UCSD-AML1 (cell line): ENCODE data around the gene AHSA1.
"Not testable (repeated sequence)": the region's sequence is repeated elsewhere in the genome, so short reads cannot be mapped to it uniquely, and the experiment has no call there.

ENCODE experiments used
- DNase-seq: peaks from one replicate; lab custom pipeline; 2025; ENCODE audit not compliant: unreplicated experiment; lab: John Stamatoyannopoulos, UW

AHSA1 gene

DNA sequence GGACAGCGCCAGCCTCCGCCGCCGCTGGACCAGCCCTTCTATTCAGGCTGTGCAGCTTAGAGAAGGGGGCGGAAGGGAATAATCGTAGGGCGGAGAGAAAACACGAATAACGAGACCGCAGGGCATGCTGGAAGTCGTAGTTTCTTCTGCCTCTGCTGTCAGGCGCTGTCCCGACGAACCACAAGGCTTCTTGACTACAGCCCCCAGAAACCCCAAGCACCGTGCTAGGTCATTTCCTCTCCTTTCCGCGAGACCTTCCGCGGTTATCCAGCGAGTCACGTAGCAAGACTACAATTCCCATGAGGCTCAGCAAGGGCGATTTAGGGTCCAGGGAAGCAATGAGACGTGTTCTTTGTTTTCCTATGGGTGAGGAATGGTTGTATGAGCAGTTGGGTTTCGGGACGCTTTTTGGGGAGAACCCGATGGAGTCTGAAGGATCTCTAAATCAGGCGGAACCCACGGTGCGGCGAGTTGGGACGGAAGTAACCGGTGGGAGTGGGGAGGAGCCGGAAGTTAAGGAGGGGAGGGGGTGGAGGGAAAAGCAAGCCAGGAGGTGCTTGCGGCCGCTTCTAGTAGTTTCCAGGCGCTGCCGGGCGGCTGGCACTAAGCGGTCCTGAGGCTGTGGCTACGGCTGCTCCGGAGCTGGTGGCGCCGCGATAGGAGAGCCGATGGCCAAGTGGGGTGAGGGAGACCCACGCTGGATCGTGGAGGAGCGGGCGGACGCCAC is at the start of gene AHSA1, which contains the start of gene VIPAS39:
Gene AHSA1 (plus strand): TSS at position 572 of the 727 bp plus-strand sequence. CDS start 97 bp downstream, at position 669.
Gene VIPAS39 (minus strand): TSS at position 80 of the 727 bp plus-strand sequence. CDS start 3,499 bp downstream, outside the sequence.
- DNase-seq = peak; percentile 95

DNA sequence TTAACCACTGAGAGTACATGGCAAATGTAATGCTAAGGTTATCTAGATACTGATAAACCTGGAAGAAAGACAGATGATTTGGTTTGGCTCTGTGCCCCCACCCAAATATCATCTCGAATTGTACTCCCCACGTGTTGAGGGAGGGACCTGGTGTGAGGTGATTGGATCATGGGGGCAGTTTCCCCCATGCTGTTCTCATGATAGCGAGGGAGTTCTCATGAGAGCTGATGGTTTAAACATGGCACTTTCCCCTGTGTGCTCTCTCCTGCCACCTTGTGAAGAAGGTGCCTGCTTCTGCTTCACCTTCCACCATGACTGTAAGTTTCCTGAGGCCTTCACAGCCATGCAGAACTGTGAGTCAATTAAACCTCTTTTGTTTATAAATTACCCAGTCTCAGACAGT is 48.8 kb upstream of the AHSA1 start:
- peak; percentile 17 for DNase-seq

- DNase-seq = not testable (repeated sequence)
Measured at GRCh38 chr14:77415403-77416030, 42.4 kb upstream of the AHSA1 start.

GRCh38 chr14:77416098-77416497 is 41.8 kb upstream of the AHSA1 start:
- not testable (repeated sequence) for DNase-seq

DNA sequence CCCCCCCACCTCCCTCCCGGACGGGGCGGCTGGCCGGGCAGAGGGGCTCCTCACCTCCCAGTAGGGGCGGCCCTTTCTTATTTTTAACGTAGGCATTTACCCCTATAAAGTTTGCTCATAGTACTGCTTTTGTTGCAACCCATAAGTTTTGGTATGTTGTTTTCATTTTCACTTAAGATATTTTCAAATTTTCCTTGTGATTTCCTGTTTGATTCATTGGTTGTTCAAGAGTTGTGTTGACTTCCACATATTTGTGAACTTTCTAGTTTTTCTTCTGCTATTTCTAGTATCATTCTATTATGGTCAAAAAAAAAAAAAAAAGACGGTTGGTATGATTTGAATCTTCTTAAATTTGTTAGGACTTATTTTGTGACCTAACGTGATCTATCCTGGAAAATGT is 41.1 kb upstream of the AHSA1 start:
- no peak for DNase-seq

- no peak for DNase-seq
Measured at GRCh38 chr14:77421201-77421600, 36.7 kb upstream of the AHSA1 start.

DNA sequence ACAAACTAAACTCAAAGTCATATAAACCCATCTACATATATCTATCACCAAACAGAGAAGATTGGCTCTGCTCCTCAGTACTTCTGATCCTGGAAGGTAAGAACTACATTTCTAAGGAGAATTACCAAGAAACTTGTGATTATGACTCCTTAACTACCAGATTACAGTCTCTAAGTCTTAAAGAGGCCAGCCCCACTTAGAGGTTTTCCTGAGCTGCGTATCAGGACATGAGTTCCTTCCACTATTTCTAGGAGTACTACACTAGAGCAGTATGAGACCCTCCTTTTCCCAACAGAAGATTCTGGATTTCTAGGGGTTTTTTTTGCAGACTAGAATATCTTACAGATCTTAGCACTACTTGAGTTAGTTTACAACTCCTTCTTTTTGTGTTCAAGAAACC is 34.5 kb upstream of the AHSA1 start, which contains the start of gene NOXRED1:
Gene NOXRED1 (minus strand): TSS at position 101 of the 400 bp plus-strand sequence. CDS start 634 bp downstream, outside the sequence.
- DNase-seq = no peak

- no peak for DNase-seq
Measured at GRCh38 chr14:77424862-77425261, 33.0 kb upstream of the AHSA1 start.

DNA sequence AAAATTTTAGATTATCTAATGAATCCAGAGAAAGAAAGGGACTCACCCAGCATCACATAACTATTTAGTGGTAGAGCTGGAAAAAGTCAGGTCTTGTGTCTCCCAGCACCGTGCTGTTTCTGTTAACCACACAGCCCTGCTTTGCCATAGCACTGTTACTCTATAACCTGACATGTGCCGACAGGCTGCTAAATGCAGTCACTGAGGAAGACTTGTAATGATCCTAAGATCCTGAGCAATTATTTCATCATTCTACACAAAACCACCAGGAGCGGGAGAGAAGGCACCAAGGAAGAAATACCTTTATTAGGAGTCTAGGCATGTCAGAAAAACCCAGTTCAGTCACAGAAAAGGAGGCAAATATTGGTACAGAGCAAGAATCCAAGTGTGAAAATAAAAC is 31.5 kb upstream of the AHSA1 start:
- no peak for DNase-seq

GRCh38 chr14:77436042-77436441 is 21.9 kb upstream of the AHSA1 start:
- DNase-seq = no peak

- no peak for DNase-seq
Measured at GRCh38 chr14:77438596-77438995, 19.3 kb upstream of the AHSA1 start.

DNA sequence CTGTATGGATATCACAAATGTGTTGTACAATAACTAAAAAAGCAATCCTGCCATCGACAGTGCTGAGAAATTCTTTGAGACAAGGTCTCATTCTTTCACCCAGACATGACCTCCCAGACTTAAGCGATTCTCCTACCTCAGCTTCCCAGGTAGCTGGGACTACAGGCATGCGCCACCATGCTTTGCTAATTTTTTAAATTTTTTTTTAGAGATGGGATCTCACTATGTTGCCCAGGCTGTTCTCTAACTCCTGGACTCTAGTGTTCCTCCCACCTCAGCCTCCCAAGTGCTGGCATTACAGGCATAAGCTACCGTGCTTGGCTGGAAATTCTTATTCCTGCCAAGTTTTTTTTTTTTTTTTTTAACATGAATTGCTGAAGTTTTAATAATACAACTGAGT is 18.0 kb upstream of the AHSA1 start:
- DNase-seq = no peak

DNA sequence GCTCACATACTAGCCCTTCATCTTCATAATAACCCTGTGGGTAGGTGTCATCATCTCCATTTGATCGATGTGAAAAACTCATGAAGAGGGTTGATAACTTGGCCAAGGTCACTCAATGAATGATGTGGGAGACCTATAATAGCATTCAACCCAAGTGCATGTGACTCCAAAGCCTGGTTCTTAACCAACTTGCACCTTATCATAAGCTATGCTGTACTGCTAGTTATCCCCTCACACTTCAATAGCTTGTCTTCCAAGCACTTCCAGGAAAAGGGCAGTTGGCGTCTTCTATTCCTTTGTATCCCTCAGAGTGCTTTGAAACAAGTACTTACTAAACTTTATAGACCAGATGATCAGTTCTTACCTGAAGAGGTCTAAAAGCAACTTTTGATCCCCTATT is 15.7 kb upstream of the AHSA1 start:
- DNase-seq = no peak

GRCh38 chr14:77455966-77456640 is 1.8 kb upstream of the AHSA1 start:
- no peak for DNase-seq

DNA sequence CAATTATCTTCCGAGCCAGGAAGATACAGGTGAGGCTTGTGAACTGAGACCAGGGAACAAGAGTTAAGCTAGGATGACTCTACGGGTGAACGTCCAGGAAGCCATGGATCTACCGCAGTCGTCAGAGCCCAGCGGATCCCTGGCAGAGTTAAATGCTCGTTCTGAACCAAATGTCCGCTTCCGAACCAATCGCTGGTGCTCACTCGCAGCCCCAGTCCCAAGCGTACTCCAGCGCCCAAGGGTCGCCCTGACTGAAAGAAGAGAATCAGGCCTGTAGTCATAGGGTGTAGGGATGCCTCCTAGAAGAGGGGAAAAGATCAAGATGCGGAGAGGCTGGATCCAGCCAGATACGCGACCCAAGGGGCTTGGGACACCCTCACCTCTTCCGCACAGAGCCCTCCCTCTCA is 775 bp upstream of the AHSA1 start:
- no peak for DNase-seq

DNA sequence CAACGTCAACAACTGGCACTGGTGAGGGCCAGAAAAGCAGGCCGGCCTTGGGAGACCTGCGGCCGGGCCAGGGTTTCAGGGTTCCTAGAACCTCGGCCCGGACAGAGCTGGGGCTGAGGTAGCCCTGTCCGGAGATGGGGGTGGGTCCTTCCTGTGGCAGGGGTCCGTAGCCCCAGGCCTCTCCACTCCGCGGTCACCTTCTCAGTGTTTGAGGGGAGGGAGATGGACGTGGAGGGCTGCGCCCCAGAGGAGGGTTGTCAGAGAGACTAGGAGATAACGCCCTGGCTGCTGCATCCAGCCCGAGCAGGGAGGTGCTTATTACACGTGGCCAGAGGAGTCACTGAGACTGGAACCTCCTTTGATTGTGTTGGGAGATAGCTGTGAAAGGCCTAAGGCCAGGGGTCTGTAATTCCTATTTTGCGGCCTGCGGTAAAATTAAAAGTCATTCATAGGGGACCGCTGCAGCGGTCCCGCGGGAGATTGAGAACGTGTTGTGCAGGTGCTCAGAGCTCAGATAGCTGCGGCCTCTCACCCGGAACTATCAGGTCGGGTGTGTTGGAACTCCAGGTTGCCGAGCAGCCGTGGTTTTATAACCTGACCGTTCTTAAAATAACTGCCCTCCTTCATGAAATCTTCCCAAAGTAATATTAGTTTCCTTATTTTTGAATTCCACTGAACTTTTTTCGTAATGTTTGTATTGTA is 507 bp downstream of the AHSA1 start:
- peak; percentile 56 for DNase-seq

DNA sequence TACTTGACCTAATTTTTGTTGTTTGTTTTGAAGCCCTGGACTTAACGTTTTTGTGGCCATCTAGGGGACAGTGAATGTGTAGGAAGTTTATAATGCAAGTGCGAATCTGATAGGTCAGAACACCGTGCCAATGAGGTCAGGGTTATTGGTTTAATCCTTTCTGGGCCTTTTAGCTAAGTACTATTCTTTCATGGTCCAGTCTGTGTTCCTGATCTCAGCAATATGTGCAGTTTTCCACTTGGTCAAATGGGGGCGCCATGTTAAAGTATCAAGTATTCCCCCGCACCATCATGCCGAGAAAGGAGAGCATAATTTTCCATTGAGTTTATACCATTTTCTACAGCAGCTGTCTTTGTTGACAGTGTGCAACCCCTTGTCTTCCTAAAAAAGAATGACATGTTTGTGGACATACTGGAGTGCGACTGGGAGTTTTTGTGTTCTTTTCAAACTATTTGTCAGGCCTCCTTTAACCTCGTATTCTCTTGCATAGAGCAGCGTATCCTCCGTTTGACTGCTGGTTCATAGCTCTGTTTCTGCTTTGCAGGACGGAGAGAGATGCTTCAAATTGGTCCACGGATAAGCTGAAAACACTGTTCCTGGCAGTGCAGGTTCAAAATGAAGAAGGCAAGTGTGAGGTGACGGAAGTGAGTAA is 1.3 kb downstream of the AHSA1 start:
- peak; percentile 39 for DNase-seq

GRCh38 chr14:77467801-77468200 is 9.9 kb downstream of the AHSA1 start:
- no peak for DNase-seq

DNA sequence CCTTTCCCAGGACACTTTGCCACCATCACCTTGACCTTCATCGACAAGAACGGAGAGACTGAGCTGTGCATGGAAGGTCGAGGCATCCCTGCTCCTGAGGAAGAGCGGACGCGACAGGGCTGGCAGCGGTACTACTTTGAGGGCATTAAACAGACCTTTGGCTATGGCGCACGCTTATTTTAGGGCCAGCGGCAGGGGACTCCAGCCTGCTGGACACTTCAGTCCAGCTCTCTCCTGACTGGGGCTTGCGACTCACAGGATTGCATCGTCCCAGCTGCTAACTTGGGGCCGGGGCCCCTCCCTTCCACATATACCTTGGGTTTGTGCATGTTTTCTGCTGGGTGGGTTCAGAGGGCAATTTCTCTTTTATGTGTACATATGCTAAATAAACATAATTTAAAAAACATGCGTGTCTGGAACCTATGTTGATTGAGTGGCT is 11.2 kb downstream of the AHSA1 start:
- no peak for DNase-seq

DNA sequence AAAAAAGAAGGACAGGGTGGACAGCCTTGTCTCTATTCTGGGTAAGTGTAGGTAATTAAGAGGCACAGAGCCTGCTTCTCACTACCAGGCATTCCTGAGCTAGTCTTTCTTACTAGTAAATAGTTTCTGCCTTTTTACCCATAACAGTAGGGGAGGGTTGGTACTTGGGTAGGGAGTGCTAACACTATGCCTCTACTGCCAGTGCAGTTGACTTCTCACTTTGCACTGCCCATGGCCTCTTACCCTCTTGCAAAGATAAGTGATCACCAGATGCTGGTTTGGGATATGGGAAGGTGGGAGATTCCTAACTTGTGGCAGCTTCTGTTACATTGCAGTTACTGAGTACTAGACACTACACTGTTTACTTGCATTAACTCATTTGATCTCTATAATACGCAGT is 11.6 kb downstream of the AHSA1 start:
- no peak for DNase-seq
